Measurements from ENCODE around the gene SLC49A3.

DNA sequence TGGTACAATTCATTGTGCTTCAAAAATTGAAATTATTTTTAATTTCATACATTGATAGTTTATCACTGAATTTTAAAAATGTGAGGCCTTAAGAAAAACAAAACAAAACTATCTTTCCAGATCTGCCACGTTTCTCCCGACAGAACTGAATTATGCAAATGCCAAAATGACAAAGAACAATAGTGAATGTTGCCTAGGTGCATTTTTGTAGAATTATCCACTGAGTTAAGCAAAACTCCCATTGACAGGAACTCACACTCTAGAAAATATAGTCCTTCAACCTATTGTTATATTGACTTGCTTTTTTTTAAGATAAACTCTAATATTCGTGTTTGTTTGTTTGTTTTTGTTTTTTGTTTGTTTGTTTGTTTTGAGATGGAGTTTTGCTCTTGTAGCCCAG lies 23.1 kb upstream of the SLC49A3 start:
- TF ChIP-seq, protein P1, sequence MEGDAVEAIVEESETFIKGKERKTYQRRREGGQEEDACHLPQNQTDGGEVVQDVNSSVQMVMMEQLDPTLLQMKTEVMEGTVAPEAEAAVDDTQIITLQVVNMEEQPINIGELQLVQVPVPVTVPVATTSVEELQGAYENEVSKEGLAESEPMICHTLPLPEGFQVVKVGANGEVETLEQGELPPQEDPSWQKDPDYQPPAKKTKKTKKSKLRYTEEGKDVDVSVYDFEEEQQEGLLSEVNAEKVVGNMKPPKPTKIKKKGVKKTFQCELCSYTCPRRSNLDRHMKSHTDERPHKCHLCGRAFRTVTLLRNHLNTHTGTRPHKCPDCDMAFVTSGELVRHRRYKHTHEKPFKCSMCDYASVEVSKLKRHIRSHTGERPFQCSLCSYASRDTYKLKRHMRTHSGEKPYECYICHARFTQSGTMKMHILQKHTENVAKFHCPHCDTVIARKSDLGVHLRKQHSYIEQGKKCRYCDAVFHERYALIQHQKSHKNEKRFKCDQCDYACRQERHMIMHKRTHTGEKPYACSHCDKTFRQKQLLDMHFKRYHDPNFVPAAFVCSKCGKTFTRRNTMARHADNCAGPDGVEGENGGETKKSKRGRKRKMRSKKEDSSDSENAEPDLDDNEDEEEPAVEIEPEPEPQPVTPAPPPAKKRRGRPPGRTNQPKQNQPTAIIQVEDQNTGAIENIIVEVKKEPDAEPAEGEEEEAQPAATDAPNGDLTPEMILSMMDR (IDR thresholded peaks at IDR 0.05; ENCODE audit: insufficient read depth, low read length, poor library complexity, severe bottlenecking), result no peak
- no peak for TF ChIP-seq EZH2phosphoT487 (conservative IDR thresholded peaks at IDR 0.05; ENCODE audit: low read length)
